Tibial artery (tissue), 4 donors: Measurements from ENCODE around the gene SEMG2.

Source experiments
- DNase-seq, 2 donors: peaks; one replicate each; pipeline ENCODE4 v3.0.0-alpha.2; 2019
- H3K27ac ChIP-seq, 2 donors: fragments of 200-600 bp; sonication (generic) in 1 of 2; 1 replicate in 1 of 2; 2 replicates in 1 of 2; pipeline ENCODE4 v1.5.1; 2018 to 2019; ENCODE audit warnings: mild to moderate bottlenecking in 1 of 2
- H3K27me3 ChIP-seq, 2 donors: fragments of 200-600 bp; sonication (generic) in 1 of 2; one replicate each; pipeline versions ENCODE4 v1.5.1 to v1.6.0; 2016 to 2019
- H3K36me3 ChIP-seq, 3 donors: fragments of 200-600 bp; sonication (generic) in 2 of 3; one replicate each; pipeline ENCODE4 v1.5.1; 2016 to 2019; ENCODE audit warnings: mild to moderate bottlenecking in 2 of 3
- H3K4me1 ChIP-seq, 4 donors: fragments of 200-600 bp; sonication (generic) in 2 of 4; 1 replicate in 3 of 4; 2 replicates in 1 of 4; pipeline ENCODE4 v1.5.1; 2016 to 2019
- H3K4me3 ChIP-seq, 2 donors: fragments of 200-600 bp; sonication (generic) in 1 of 2; 1 replicate in 1 of 2; 2 replicates in 1 of 2; pipeline ENCODE4 v1.5.1; 2018 to 2019; ENCODE audit warnings: mild to moderate bottlenecking in 2 of 2
- H3K9me3 ChIP-seq, 3 donors: fragments of 200-600 bp; sonication (generic) in 1 of 3; one replicate each; pipeline ENCODE4 v1.5.1; 2016 to 2019
- intact Hi-C: fragments of 100-400 bp; cut with DNase I; formaldehyde crosslinking; loops from one replicate; pipeline ENCODE4 v1.15.0; 2023; ENCODE audit warnings: low total_unique reads
- TF ChIP-seq, protein P1 (sequence below), 2 experiments: fragments of 200-600 bp in 1 of 2; fragments of 450-650 bp in 1 of 2; IDR thresholded peaks; one replicate each; pipeline ENCODE4 v1.5.1; 2017 to 2019; ENCODE audit warnings: antibody characterized with exemption in 2 of 2, mild to moderate bottlenecking in 1 of 2, moderate library complexity in 1 of 2

Gene SEMG2

DNA sequence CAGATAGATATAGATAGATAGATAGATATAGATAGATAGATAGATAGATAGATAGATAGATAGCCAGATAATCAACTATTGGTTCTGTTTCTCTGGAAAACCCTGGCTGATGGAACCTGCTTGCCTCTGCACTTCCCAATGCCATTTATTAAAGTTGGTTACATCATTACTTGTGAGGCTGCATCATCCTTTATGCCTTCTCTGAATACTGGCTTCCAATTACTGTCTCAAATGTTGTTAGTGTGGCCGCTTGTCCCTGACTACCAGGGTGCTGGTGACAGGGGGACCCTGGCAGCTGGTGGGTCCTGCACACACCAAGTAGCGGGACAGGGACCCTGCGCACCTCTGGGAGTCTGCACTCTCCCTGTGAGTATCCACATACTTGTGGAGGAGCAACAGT, 37.1 kb downstream of the SEMG2 start:
- Histone ChIP-seq H3K27ac (no peak overlapping the region), H3K9me3 (no peaks in the 10 kb centered on the region), H3K4me1 (no peaks in the 10 kb centered on the region), H3K4me3 (no peak overlapping the region), H3K27me3 (peaks cover 0 to 14% of the 10 kb centered on the region in 2 donors), H3K36me3 (no peaks in the 10 kb centered on the region)
- TF ChIP-seq, protein P1, sequence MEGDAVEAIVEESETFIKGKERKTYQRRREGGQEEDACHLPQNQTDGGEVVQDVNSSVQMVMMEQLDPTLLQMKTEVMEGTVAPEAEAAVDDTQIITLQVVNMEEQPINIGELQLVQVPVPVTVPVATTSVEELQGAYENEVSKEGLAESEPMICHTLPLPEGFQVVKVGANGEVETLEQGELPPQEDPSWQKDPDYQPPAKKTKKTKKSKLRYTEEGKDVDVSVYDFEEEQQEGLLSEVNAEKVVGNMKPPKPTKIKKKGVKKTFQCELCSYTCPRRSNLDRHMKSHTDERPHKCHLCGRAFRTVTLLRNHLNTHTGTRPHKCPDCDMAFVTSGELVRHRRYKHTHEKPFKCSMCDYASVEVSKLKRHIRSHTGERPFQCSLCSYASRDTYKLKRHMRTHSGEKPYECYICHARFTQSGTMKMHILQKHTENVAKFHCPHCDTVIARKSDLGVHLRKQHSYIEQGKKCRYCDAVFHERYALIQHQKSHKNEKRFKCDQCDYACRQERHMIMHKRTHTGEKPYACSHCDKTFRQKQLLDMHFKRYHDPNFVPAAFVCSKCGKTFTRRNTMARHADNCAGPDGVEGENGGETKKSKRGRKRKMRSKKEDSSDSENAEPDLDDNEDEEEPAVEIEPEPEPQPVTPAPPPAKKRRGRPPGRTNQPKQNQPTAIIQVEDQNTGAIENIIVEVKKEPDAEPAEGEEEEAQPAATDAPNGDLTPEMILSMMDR (IDR thresholded peaks at IDR 0.05), result no peak
- intact Hi-C loops, result no loop called here
- no peak for DNase-seq

DNA sequence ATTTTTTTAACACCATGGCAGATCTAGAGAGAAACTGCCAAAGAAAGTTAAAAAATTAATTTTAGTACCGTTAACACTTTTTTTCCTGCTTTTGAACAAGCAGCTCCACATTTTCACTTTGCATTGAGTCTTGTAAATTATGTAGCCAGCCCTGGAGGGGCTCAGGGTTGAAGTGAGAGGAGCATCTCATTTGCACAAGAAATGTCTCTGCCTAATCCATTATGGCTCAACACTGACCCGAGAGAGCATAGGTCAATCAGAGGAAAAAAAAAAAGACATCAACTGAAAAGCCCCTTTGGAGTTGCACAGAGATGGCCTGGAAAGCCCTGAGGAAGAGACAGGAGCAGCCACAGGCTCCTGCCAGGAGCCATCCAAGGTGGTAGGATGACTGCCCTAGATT, 37.5 kb downstream of the SEMG2 start:
- peaks cover 0 to 10% of the 10 kb centered on the region in 2 donors for H3K27me3 ChIP-seq
- H3K36me3 ChIP-seq, result no peaks in the 10 kb centered on the region
- TF ChIP-seq, protein P1 (IDR thresholded peaks at IDR 0.05), result no peak
- DNase-seq, result no peak
- no peak overlapping the region for H3K27ac ChIP-seq
- no peak overlapping the region for H3K4me3 ChIP-seq
- intact Hi-C loops, result no loop called here
- no peaks in the 10 kb centered on the region for H3K9me3 ChIP-seq
- no peaks in the 10 kb centered on the region for H3K4me1 ChIP-seq

DNA sequence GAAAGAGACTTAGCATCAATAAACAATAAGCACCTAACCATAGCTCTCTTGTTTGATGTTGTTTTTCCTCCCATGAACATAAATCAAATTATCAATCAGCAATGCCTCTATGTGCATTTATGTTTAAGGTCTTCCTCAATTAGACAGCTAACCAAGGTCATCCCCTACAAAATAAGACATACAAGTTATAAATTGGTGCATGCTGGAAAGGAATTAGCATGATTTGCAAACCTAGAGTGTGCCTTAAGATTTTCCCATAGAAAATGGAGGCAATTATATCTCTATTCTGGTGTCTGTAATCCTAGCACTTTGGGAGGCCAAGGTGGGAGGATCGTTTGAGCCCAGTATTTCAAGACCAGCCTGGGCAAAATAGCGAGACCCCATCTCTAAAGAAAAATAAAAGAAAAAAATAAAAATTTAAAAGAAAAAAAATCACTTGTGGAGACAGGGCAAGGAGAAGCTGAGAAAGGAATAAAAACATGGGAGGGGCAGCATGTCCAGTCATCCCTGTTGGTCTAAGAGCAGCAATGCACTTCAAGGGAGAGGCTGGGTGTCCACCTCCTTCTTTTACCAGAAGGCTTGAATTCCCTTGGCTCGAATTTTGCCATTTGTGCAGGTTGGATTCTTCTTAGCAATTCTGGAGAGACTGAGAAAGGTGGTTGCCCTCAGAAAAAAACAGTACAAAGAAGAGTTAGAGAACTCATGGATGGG, 42.5 kb downstream of the SEMG2 start:
- H3K4me1 ChIP-seq, result no peaks in the 10 kb centered on the region
- no peak overlapping the region for H3K27ac ChIP-seq
- intact Hi-C loops, result no loop called here
- no peaks in the 10 kb centered on the region for H3K36me3 ChIP-seq
- no peak for DNase-seq
- TF ChIP-seq, protein P1 (IDR thresholded peaks at IDR 0.05), result no peak
- H3K9me3 ChIP-seq, result no peaks in the 10 kb centered on the region
- peaks cover 0 to 5% of the 10 kb centered on the region in 2 donors for H3K27me3 ChIP-seq
- H3K4me3 ChIP-seq, result no peak overlapping the region

DNA sequence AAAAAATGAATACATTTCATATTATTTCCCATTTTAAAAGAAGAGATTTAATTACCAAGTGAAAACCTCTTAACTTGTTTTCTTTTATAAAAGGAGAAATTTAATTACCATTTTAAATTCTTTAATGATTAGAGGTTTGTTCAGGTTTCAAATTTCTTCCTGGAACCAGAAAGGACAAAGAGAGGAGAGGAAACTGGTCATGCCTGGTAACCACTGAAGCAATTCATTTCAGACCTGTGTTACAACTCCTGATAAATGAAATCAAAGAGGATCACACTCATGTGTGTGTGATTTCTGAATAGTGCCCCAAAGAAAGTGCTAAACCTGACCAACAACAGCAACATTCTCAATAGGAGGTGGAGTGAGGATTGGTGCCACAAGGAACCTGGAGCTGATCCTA, 45.8 kb downstream of the SEMG2 start:
- H3K4me3 ChIP-seq, result no peak overlapping the region
- DNase-seq, result no peak
- TF ChIP-seq, protein P1 (IDR thresholded peaks at IDR 0.05), result no peak
- no peaks in the 10 kb centered on the region for H3K27me3 ChIP-seq
- H3K4me1 ChIP-seq, result no peaks in the 10 kb centered on the region
- H3K27ac ChIP-seq, result no peak overlapping the region
- intact Hi-C loops, result no loop called here
- H3K9me3 ChIP-seq, result no peaks in the 10 kb centered on the region
- no peaks in the 10 kb centered on the region for H3K36me3 ChIP-seq

DNA sequence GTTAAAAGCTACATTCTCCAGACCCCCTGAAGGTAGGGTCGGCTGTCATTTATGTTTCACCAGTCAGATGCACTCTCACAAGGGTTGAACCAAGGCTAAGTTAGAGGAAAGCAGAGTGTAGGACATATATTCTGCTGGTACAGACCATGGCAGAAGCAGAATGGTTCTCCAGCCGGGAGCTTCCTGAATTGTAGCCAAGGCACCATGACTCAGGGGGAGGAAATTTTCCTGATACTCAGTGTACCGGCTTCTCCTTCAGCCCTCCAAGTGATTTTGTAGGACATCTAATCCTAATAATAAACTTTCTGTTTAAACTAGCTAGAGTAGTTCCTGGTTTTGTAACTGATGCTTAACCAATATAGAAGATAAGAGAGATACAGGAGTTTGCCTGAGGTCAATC, 47.4 kb downstream of the SEMG2 start:
- H3K9me3 ChIP-seq, result no peaks in the 10 kb centered on the region
- intact Hi-C loops, result no loop called here
- H3K4me1 ChIP-seq, result no peaks in the 10 kb centered on the region
- no peak for DNase-seq
- no peak overlapping the region for H3K27ac ChIP-seq
- TF ChIP-seq, protein P1 (IDR thresholded peaks at IDR 0.05), result no peak
- no peak overlapping the region for H3K4me3 ChIP-seq
- no peaks in the 10 kb centered on the region for H3K36me3 ChIP-seq
- no peaks in the 10 kb centered on the region for H3K27me3 ChIP-seq

DNA sequence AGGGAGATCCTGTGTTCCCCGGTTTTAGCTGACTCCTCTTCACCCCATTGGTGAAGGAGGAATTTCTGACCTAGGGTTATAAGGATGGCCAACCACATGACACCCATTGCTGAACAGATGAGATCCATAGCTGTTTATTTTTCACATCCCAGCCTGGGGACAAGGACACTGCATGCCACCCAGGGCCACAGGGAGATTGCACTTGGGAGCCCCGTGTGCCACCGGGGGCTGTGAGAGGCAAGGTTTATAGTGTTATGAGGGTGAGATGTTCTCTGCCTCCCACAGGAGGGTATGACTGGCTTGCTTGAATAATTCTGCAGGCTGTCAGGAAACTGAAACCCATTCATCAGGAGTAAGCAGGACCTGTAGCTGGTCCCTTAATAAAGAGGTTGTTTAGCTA, 47.9 kb downstream of the SEMG2 start:
- H3K4me3 ChIP-seq, result no peak overlapping the region
- H3K27me3 ChIP-seq, result peaks cover 0 to 4% of the 10 kb centered on the region in 2 donors
- H3K27ac ChIP-seq, result no peak overlapping the region
- TF ChIP-seq, protein P1 (IDR thresholded peaks at IDR 0.05), result no peak
- intact Hi-C loops, result no loop called here
- H3K36me3 ChIP-seq, result no peaks in the 10 kb centered on the region
- no peaks in the 10 kb centered on the region for H3K4me1 ChIP-seq
- DNase-seq, result no peak
- no peaks in the 10 kb centered on the region for H3K9me3 ChIP-seq
